Glutamatergic neuron (in vitro differentiated cells): ENCODE measurements around the gene STOML2. TPM values are rescaled to one million over a fixed set of nuclear protein-coding genes. Genes with fewer than 3 reads are reported as not detected.
A peak's percentile ranks its signal among the peaks of the same experiment; 100 is the strongest.

Experiments used
- DNase-seq: peaks from one replicate; pipeline ENCODE4 v3.0.0; 2022
- H3K27ac Mint-ChIP-seq: one replicate; pipeline ENCODE4 v1.8.0; 2020; ENCODE audit warnings: mild to moderate bottlenecking, mixed read lengths, inconsistent platforms; ENCODE audit not compliant: unreplicated experiment
- H3K27me3 Mint-ChIP-seq: one replicate; pipeline ENCODE4 v1.8.0; 2020; ENCODE audit warnings: mild to moderate bottlenecking, moderate library complexity, mixed read lengths, inconsistent platforms; ENCODE audit not compliant: unreplicated experiment
- H3K36me3 Mint-ChIP-seq: one replicate; pipeline ENCODE4 v1.8.0; 2020; ENCODE audit warnings: mild to moderate bottlenecking, mixed read lengths, inconsistent platforms; ENCODE audit not compliant: unreplicated experiment
- H3K4me1 Mint-ChIP-seq: one replicate; pipeline ENCODE4 v1.8.0; 2020; ENCODE audit warnings: mild to moderate bottlenecking, low read depth, mixed read lengths, inconsistent platforms; ENCODE audit not compliant: unreplicated experiment
- H3K4me3 Mint-ChIP-seq: one replicate; pipeline ENCODE4 v1.8.0; 2020; ENCODE audit warnings: mild to moderate bottlenecking, mixed read lengths, inconsistent platforms; ENCODE audit not compliant: unreplicated experiment
- H3K9me3 Mint-ChIP-seq: one replicate; pipeline ENCODE4 v1.8.0; 2020; ENCODE audit warnings: mild to moderate bottlenecking, moderate library complexity, mixed read lengths, inconsistent platforms; ENCODE audit not compliant: unreplicated experiment
- CTCF ChIP-seq: fragments of 200-600 bp; sonication (generic); IDR thresholded peaks from one replicate; pipeline ENCODE4 v1.5.0; 2021; ENCODE audit not compliant: partially characterized antibody, unreplicated experiment
- total RNA-seq: library from RNA; stranded (reverse); fragmentation: NEBNext Ultra II Directional; extraction: Animal tissue kit (Norgen Biotek cat#: 25700); gene quantifications from one replicate; pipeline ENCODE4 v1.2.1, GENCODE V29; 2021; ENCODE audit not compliant: unreplicated experiment

Gene STOML2
- total RNA-seq, 1 donor from 2014 or later, result 73.0 TPM

DNA sequence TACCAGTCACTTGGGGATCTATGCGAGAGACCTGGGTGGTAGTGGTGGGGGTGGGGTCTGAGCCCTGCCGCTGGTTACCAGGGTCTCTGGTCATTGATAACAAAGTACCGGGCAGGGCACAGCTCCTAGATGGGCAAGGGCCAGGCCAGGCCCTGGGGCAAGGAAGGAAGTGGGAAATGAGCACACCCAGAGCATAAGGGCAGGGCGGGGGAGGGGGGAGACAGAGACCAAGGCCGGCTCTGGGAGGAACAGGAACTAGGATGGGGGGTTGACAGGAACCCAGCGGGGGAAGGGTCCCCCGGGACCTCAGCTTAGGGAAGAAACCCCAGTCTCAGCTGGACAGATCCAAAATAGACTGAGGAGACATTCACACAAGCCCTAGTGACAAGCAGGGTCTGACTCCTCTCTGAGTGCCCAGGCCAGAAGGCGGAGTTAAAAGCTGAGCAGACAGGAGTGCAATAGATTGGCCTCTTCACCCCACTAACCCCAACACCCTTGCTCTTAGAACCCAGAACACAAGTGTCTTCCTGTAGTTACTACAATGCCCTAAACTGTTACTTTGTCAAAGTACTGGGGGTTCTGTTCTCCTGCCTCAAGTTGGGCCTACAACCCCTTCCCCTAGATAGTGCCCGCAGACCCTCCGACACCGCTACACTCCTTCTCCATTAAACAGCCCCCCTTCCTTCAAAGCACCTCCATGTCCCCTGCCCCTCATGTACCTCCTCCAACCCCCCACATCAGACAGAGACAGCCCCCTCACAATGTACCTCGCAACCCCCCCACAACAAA lies 12.1 kb upstream of the STOML2 start:
- peaks cover 19% of the 10 kb centered on the region for H3K27me3 Mint-ChIP-seq
- H3K9me3 Mint-ChIP-seq, result peaks cover 19% of the 10 kb centered on the region
- H3K27ac Mint-ChIP-seq, result peak overlapping the region; percentile 99
- H3K36me3 Mint-ChIP-seq, result no peaks in the 10 kb centered on the region
- H3K4me3 Mint-ChIP-seq, result peak overlapping the region; percentile 95
- peaks cover 23% of the 10 kb centered on the region for H3K4me1 Mint-ChIP-seq
- peak; percentile 68 for DNase-seq
- TF ChIP-seq CTCF, result no peak

DNA sequence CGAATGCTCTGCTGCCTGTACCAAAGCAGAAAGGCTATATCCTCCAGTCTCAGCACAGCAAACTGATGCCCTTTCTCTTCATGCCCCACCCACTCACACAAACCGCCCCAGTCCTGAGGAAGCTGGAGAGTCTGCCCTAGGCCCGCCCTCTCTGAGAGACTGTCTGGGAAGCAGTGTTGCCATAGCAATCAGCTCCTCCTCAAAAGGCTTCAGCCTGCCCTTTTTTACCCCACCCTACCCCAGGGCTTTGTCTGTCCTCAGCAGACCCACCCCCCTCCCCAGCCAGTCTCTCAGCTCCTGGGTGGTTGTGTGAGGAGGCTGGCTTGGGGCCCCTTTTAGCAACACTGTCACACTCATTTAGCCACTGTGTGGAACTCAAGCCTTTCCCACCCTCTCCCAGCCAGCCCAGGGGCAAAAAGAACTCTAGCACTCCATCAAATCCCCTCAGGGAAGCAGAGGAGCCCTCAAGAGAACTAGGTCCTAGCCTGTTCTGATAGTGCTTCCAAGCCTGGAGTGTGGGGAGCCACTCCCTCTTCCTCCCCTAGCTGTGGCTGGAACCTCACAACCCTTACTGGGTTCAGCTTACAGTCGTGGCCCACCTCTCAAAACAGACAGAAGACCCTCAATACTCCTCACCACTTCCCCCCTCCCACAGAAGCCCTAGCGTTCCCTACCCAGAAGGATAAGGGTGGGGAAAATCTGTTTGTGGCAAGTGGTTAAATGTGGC lies 11.3 kb upstream of the STOML2 start:
- Mint-ChIP-seq H3K4me3 (peak overlapping the region; percentile 95), H3K9me3 (peaks cover 20% of the 10 kb centered on the region), H3K27ac (peak overlapping the region; percentile 99), H3K4me1 (peaks cover 26% of the 10 kb centered on the region), H3K36me3 (no peaks in the 10 kb centered on the region), H3K27me3 (peaks cover 19% of the 10 kb centered on the region)
- DNase-seq, result peak; percentile 87
- TF ChIP-seq CTCF, result no peak

GRCh38 chr9:35112257-35113020 lies 9.5 kb upstream of the STOML2 start:
- Mint-ChIP-seq H3K4me3 (peak overlapping the region; percentile 92), H3K36me3 (no peaks in the 10 kb centered on the region), H3K27me3 (peaks cover 19% of the 10 kb centered on the region), H3K4me1 (peaks cover 26% of the 10 kb centered on the region), H3K27ac (peak overlapping the region; percentile 89), H3K9me3 (peaks cover 20% of the 10 kb centered on the region)
- no peak for DNase-seq
- TF ChIP-seq CTCF, result no peak

- H3K4me1 Mint-ChIP-seq, result peaks cover 23% of the 10 kb centered on the region
- no peaks in the 10 kb centered on the region for H3K36me3 Mint-ChIP-seq
- no peak for TF ChIP-seq CTCF
- H3K27ac Mint-ChIP-seq, result peak overlapping the region; percentile 89
- H3K27me3 Mint-ChIP-seq, result peaks cover 14% of the 10 kb centered on the region
- peak overlapping the region; percentile 92 for H3K4me3 Mint-ChIP-seq
- peak; percentile 97 for DNase-seq
- peaks cover 15% of the 10 kb centered on the region for H3K9me3 Mint-ChIP-seq
Observed at GRCh38 chr9:35111001-35111933, 8.3 kb upstream of the STOML2 start.
